Measurements from ENCODE around the gene UNKL. TPM values are rescaled to one million over a fixed set of nuclear protein-coding genes. Genes with fewer than 3 reads are reported as not detected.

The UNKL gene
- total and polyA plus RNA-seq, 4 donors, result 13.2 to 32.5 (median 19.1) TPM

GRCh38 chr16:1315081-1316032 is 99.1 kb downstream of the UNKL start:
- no peak overlapping the region for H3K27ac ChIP-seq (ENCODE audit: low read depth, low read length)
- no peak overlapping the region for H3K4me3 ChIP-seq (ENCODE audit: low read depth, low read length)
- H3K27me3 ChIP-seq (ENCODE audit: control insufficient read depth, insufficient read depth, low read length), result no peaks in the 10 kb centered on the region
- peaks cover 92% of the 10 kb centered on the region for H3K36me3 ChIP-seq (ENCODE audit: control insufficient read depth, insufficient read depth, low read length)
- DNase-seq (ENCODE audit: low read depth in 4 of 6, low spot score in 6 of 6), result no peak
- peaks cover 28% of the 10 kb centered on the region for H3K4me1 ChIP-seq (ENCODE audit: control insufficient read depth, insufficient read depth, low read length)
- H3K9me3 ChIP-seq (ENCODE audit: control insufficient read depth, insufficient read depth, low read length), result no peaks in the 10 kb centered on the region
- 89% methylated on average over 42 of the region's 46 CpGs for WGBS (ENCODE audit: insufficient coverage)

GRCh38 chr16:1314399-1315068 is 100.0 kb downstream of the UNKL start:
- Histone ChIP-seq H3K36me3 (ENCODE audit: control insufficient read depth, insufficient read depth, low read length) (peaks cover 83% of the 10 kb centered on the region), H3K4me1 (ENCODE audit: control insufficient read depth, insufficient read depth, low read length) (peaks cover 28% of the 10 kb centered on the region), H3K27ac (ENCODE audit: low read depth, low read length) (no peak overlapping the region), H3K4me3 (ENCODE audit: low read depth, low read length) (no peak overlapping the region), H3K27me3 (ENCODE audit: control insufficient read depth, insufficient read depth, low read length) (no peaks in the 10 kb centered on the region), H3K9me3 (ENCODE audit: control insufficient read depth, insufficient read depth, low read length) (no peaks in the 10 kb centered on the region)
- 88% methylated on average over 28 of the region's 28 CpGs for WGBS (ENCODE audit: insufficient coverage)
- no peak for DNase-seq (ENCODE audit: low read depth in 4 of 6, low spot score in 6 of 6)

GRCh38 chr16:1313721-1314369 is 100.7 kb downstream of the UNKL start:
- H3K27me3 ChIP-seq (ENCODE audit: control insufficient read depth, insufficient read depth, low read length), result no peaks in the 10 kb centered on the region
- DNase-seq (ENCODE audit: low read depth in 4 of 6, low spot score in 6 of 6), result no peak
- no peaks in the 10 kb centered on the region for H3K9me3 ChIP-seq (ENCODE audit: control insufficient read depth, insufficient read depth, low read length)
- H3K27ac ChIP-seq (ENCODE audit: low read depth, low read length), result no peak overlapping the region
- H3K4me1 ChIP-seq (ENCODE audit: control insufficient read depth, insufficient read depth, low read length), result peaks cover 28% of the 10 kb centered on the region
- H3K4me3 ChIP-seq (ENCODE audit: low read depth, low read length), result no peak overlapping the region
- peaks cover 77% of the 10 kb centered on the region for H3K36me3 ChIP-seq (ENCODE audit: control insufficient read depth, insufficient read depth, low read length)
- 91% methylated on average over 37 of the region's 38 CpGs for WGBS (ENCODE audit: insufficient coverage)

Other genes starting within 250 kb of the UNKL start
- gene TPSG1, start 189.4 kb downstream of the UNKL start, total RNA-seq, result not detected
- gene TPSG1, start 189.4 kb downstream of the UNKL start, polyA plus RNA-seq (ENCODE audit: insufficient read length in 2 of 2), result under 1 TPM; 0.41 to 0.89 TPM
- gene TPSB2, start 184.5 kb downstream of the UNKL start, total RNA-seq, result under 1 TPM in 1 of 2 donors, not detected in 1; 0.61 TPM
- gene TPSB2, start 184.5 kb downstream of the UNKL start, polyA plus RNA-seq (ENCODE audit: insufficient read length in 2 of 2), result 1 to 10 TPM in 1 of 2 donors, not detected in 1; 1.5 TPM
- gene TPSAB1, start 174.0 kb downstream of the UNKL start, total RNA-seq, result 1 to 10 TPM; 1.2 to 2.4 TPM
- gene TPSAB1, start 174.0 kb downstream of the UNKL start, polyA plus RNA-seq (ENCODE audit: insufficient read length in 2 of 2), result under 1 TPM in 1 of 2 donors, not detected in 1; 0.65 TPM
- gene TPSD1, start 158.6 kb downstream of the UNKL start, total RNA-seq, result not detected
- gene TPSD1, start 158.6 kb downstream of the UNKL start, polyA plus RNA-seq (ENCODE audit: insufficient read length in 2 of 2), result not detected
- 10 to 100 TPM; 28.7 to 46.6 TPM for gene UBE2I, start 105.1 kb downstream of the UNKL start, total RNA-seq
- 100 to 1,000 TPM; 118 to 139 TPM for gene UBE2I, start 105.1 kb downstream of the UNKL start, polyA plus RNA-seq (ENCODE audit: insufficient read length in 2 of 2)
- 10 to 100 TPM; 30.1 to 48.1 TPM for gene BAIAP3, start 81.1 kb downstream of the UNKL start, total RNA-seq
- 10 to 100 TPM; 56.4 to 69.8 TPM for gene BAIAP3, start 81.1 kb downstream of the UNKL start, polyA plus RNA-seq (ENCODE audit: insufficient read length in 2 of 2)
- gene TSR3, start 62.8 kb downstream of the UNKL start, total RNA-seq, result 10 to 100 TPM; 28.9 to 58.4 TPM
- gene TSR3, start 62.8 kb downstream of the UNKL start, polyA plus RNA-seq (ENCODE audit: insufficient read length in 2 of 2), result 10 to 100 TPM; 88.1 to 92.1 TPM
- gene GNPTG, start 62.8 kb downstream of the UNKL start, total RNA-seq, result 10 to 100 TPM; 33.5 to 81.4 TPM
- 100 to 1,000 TPM in 1 of 2 donors, 10 to 100 TPM in 1; 96.8 to 127 TPM for gene GNPTG, start 62.8 kb downstream of the UNKL start, polyA plus RNA-seq (ENCODE audit: insufficient read length in 2 of 2)
- 10 to 100 TPM in 1 of 2 donors, 1 to 10 TPM in 1; 8.2 to 15.8 TPM for gene UQCC4, start 6.0 kb upstream of the UNKL start, total RNA-seq
- gene UQCC4, start 6.0 kb upstream of the UNKL start, polyA plus RNA-seq (ENCODE audit: insufficient read length in 2 of 2), result 10 to 100 TPM; 18.4 to 18.6 TPM
- not detected for gene PERCC1, start 16.4 kb upstream of the UNKL start, total RNA-seq
- under 1 TPM in 1 of 2 donors, not detected in 1; 0.35 TPM for gene PERCC1, start 16.4 kb upstream of the UNKL start, polyA plus RNA-seq (ENCODE audit: insufficient read length in 2 of 2)
- 1 to 10 TPM in 1 of 2 donors, under 1 TPM in 1; 0.59 to 2.2 TPM for gene CCDC154, start 29.9 kb upstream of the UNKL start, total RNA-seq
- 1 to 10 TPM; 2.5 to 3.9 TPM for gene CCDC154, start 29.9 kb upstream of the UNKL start, polyA plus RNA-seq (ENCODE audit: insufficient read length in 2 of 2)
- gene CLCN7, start 60.3 kb upstream of the UNKL start, total RNA-seq, result 10 to 100 TPM; 43.8 to 50.5 TPM
- gene CLCN7, start 60.3 kb upstream of the UNKL start, polyA plus RNA-seq (ENCODE audit: insufficient read length in 2 of 2), result 10 to 100 TPM; 65.7 to 75.6 TPM
- under 1 TPM in 1 of 2 donors, not detected in 1; 0.11 TPM for gene PTX4, start 74.2 kb upstream of the UNKL start, total RNA-seq
- under 1 TPM in 1 of 2 donors, not detected in 1; 0.14 TPM for gene PTX4, start 74.2 kb upstream of the UNKL start, polyA plus RNA-seq (ENCODE audit: insufficient read length in 2 of 2)
- 10 to 100 TPM; 16.9 to 20.5 TPM for gene TELO2, start 78.7 kb upstream of the UNKL start, total RNA-seq
- 10 to 100 TPM; 55.2 to 65.6 TPM for gene TELO2, start 78.7 kb upstream of the UNKL start, polyA plus RNA-seq (ENCODE audit: insufficient read length in 2 of 2)
- 10 to 100 TPM in 1 of 2 donors, 1 to 10 TPM in 1; 3.0 to 18.8 TPM for gene TMEM204, start 119.0 kb upstream of the UNKL start, total RNA-seq
- 10 to 100 TPM in 1 of 2 donors, 1 to 10 TPM in 1; 8.3 to 10.2 TPM for gene TMEM204, start 119.0 kb upstream of the UNKL start, polyA plus RNA-seq (ENCODE audit: insufficient read length in 2 of 2)
- 10 to 100 TPM; 21.2 to 37.1 TPM for gene IFT140, start 197.4 kb upstream of the UNKL start, total RNA-seq
- gene IFT140, start 197.4 kb upstream of the UNKL start, polyA plus RNA-seq (ENCODE audit: insufficient read length in 2 of 2), result 10 to 100 TPM; 32.9 to 41.6 TPM
- gene CRAMP1, start 197.7 kb upstream of the UNKL start, total RNA-seq, result 10 to 100 TPM in 1 of 2 donors, 1 to 10 TPM in 1; 7.9 to 16.4 TPM
- gene CRAMP1, start 197.7 kb upstream of the UNKL start, polyA plus RNA-seq (ENCODE audit: insufficient read length in 2 of 2), result 10 to 100 TPM; 19.2 to 24.4 TPM

Measured in spinal cord (tissue), 10 donors.